ENCODE data around the gene SLC4A8. TPM values are rescaled to one million over a fixed set of nuclear protein-coding genes. Genes with fewer than 3 reads are reported as not detected.

The SLC4A8 gene
- polyA plus RNA-seq (2013, experiment 1 of 2), result 5.7 TPM
- 5.1 TPM for polyA plus RNA-seq (2013, experiment 2 of 2)

GRCh38 chr12:51424662-51425539 is at the start of gene SLC4A8:
TSS of gene SLC4A8 (plus strand) at chr12:51424831. CDS start at chr12:51424988, 157 bp downstream.
- H3K4me1 ChIP-seq (ENCODE audit: insufficient read depth, low read length), result peaks cover 9% of the 10 kb centered on the region
- H3K9me3 ChIP-seq (ENCODE audit: insufficient read depth, low read depth, low read length), result no peaks in the 10 kb centered on the region
- under 1% methylated on average over 73 of the region's 73 CpGs for WGBS
- no peaks in the 10 kb centered on the region for H3K27me3 ChIP-seq (ENCODE audit: insufficient read depth, low read length)
- H3K9ac ChIP-seq (ENCODE audit: low read depth, low read length), result peak within 1 kb of the TSS; percentile 26; the same call in 1 of the 2 replicates
- H3K4me3 ChIP-seq (ENCODE audit: low read length), result peak within 1 kb of the TSS; percentile 86
- no peaks in the 10 kb centered on the region for H3K36me3 ChIP-seq (ENCODE audit: insufficient read depth, low read length)
- H3K27ac ChIP-seq (ENCODE audit: low read depth, low read length), result peak within 1 kb of the TSS; percentile 34; the same call in 1 of the 2 replicates

GRCh38 chr12:51374856-51375255 is 49.8 kb upstream of the SLC4A8 start:
- H3K9ac ChIP-seq (ENCODE audit: low read depth, low read length), result no peak overlapping the region
- peaks cover 12% of the 10 kb centered on the region for H3K4me1 ChIP-seq (ENCODE audit: insufficient read depth, low read length)
- no peaks in the 10 kb centered on the region for H3K27me3 ChIP-seq (ENCODE audit: insufficient read depth, low read length)
- H3K4me3 ChIP-seq (ENCODE audit: low read length), result no peak overlapping the region
- peaks cover 31% of the 10 kb centered on the region for H3K36me3 ChIP-seq (ENCODE audit: insufficient read depth, low read length)
- WGBS, result 93% methylated on average over 5 of the region's 5 CpGs
- no peak overlapping the region for H3K27ac ChIP-seq (ENCODE audit: low read depth, low read length)
- no peaks in the 10 kb centered on the region for H3K9me3 ChIP-seq (ENCODE audit: insufficient read depth, low read depth, low read length)

GRCh38 chr12:51377099-51377984 is 47.3 kb upstream of the SLC4A8 start:
- WGBS, result 94% methylated on average over 11 of the region's 11 CpGs
- no peak overlapping the region for H3K4me3 ChIP-seq (ENCODE audit: low read length)
- H3K4me1 ChIP-seq (ENCODE audit: insufficient read depth, low read length), result peaks cover 3% of the 10 kb centered on the region; the same call in 1 of the 2 replicates
- H3K27me3 ChIP-seq (ENCODE audit: insufficient read depth, low read length), result no peaks in the 10 kb centered on the region
- H3K9me3 ChIP-seq (ENCODE audit: insufficient read depth, low read depth, low read length), result no peaks in the 10 kb centered on the region
- peaks cover 44% of the 10 kb centered on the region for H3K36me3 ChIP-seq (ENCODE audit: insufficient read depth, low read length)
- H3K27ac ChIP-seq (ENCODE audit: low read depth, low read length), result no peak overlapping the region
- H3K9ac ChIP-seq (ENCODE audit: low read depth, low read length), result no peak overlapping the region

- WGBS, result 97% methylated on average over 2 of the region's 2 CpGs
- Histone ChIP-seq H3K4me1 (ENCODE audit: insufficient read depth, low read length) (peaks cover 8% of the 10 kb centered on the region), H3K27ac (ENCODE audit: low read depth, low read length) (no peak overlapping the region), H3K27me3 (ENCODE audit: insufficient read depth, low read length) (no peaks in the 10 kb centered on the region), H3K9me3 (ENCODE audit: insufficient read depth, low read depth, low read length) (no peaks in the 10 kb centered on the region), H3K4me3 (ENCODE audit: low read length) (no peak overlapping the region), H3K9ac (ENCODE audit: low read depth, low read length) (no peak overlapping the region), H3K36me3 (ENCODE audit: insufficient read depth, low read length) (peaks cover 54% of the 10 kb centered on the region)
Observed at GRCh38 chr12:51378749-51379148, 45.9 kb upstream of the SLC4A8 start.

- H3K9me3 ChIP-seq (ENCODE audit: insufficient read depth, low read depth, low read length), result no peaks in the 10 kb centered on the region
- WGBS, result 95% methylated on average over 11 of the region's 11 CpGs
- H3K27ac ChIP-seq (ENCODE audit: low read depth, low read length), result no peak overlapping the region
- H3K4me1 ChIP-seq (ENCODE audit: insufficient read depth, low read length), result peaks cover 13% of the 10 kb centered on the region
- no peaks in the 10 kb centered on the region for H3K27me3 ChIP-seq (ENCODE audit: insufficient read depth, low read length)
- H3K4me3 ChIP-seq (ENCODE audit: low read length), result no peak overlapping the region
- H3K9ac ChIP-seq (ENCODE audit: low read depth, low read length), result no peak overlapping the region
- H3K36me3 ChIP-seq (ENCODE audit: insufficient read depth, low read length), result peaks cover 54% of the 10 kb centered on the region
Observed at GRCh38 chr12:51379571-51379970, 45.1 kb upstream of the SLC4A8 start.

- Histone ChIP-seq H3K27me3 (ENCODE audit: insufficient read depth, low read length) (no peaks in the 10 kb centered on the region), H3K27ac (ENCODE audit: low read depth, low read length) (no peak overlapping the region), H3K4me1 (ENCODE audit: insufficient read depth, low read length) (peaks cover 16% of the 10 kb centered on the region), H3K4me3 (ENCODE audit: low read length) (no peak overlapping the region), H3K36me3 (ENCODE audit: insufficient read depth, low read length) (peaks cover 54% of the 10 kb centered on the region), H3K9ac (ENCODE audit: low read depth, low read length) (no peak overlapping the region), H3K9me3 (ENCODE audit: insufficient read depth, low read depth, low read length) (no peaks in the 10 kb centered on the region)
- 77% methylated on average over 5 of the region's 5 CpGs for WGBS
Observed at GRCh38 chr12:51381226-51382079, 43.2 kb upstream of the SLC4A8 start.

- no peak overlapping the region for H3K9ac ChIP-seq (ENCODE audit: low read depth, low read length)
- peaks cover 17% of the 10 kb centered on the region for H3K4me1 ChIP-seq (ENCODE audit: insufficient read depth, low read length)
- H3K9me3 ChIP-seq (ENCODE audit: insufficient read depth, low read depth, low read length), result no peaks in the 10 kb centered on the region
- H3K36me3 ChIP-seq (ENCODE audit: insufficient read depth, low read length), result peaks cover 48% of the 10 kb centered on the region
- no peaks in the 10 kb centered on the region for H3K27me3 ChIP-seq (ENCODE audit: insufficient read depth, low read length)
- H3K27ac ChIP-seq (ENCODE audit: low read depth, low read length), result no peak overlapping the region
- no peak overlapping the region for H3K4me3 ChIP-seq (ENCODE audit: low read length)
- WGBS, result 89% methylated on average over 7 of the region's 7 CpGs
Observed at GRCh38 chr12:51382173-51382572, 42.5 kb upstream of the SLC4A8 start.

GRCh38 chr12:51383269-51383905 is 41.2 kb upstream of the SLC4A8 start:
- Histone ChIP-seq H3K9ac (ENCODE audit: low read depth, low read length) (no peak overlapping the region), H3K36me3 (ENCODE audit: insufficient read depth, low read length) (peaks cover 36% of the 10 kb centered on the region), H3K4me3 (ENCODE audit: low read length) (no peak overlapping the region), H3K4me1 (ENCODE audit: insufficient read depth, low read length) (peaks cover 27% of the 10 kb centered on the region), H3K27me3 (ENCODE audit: insufficient read depth, low read length) (no peaks in the 10 kb centered on the region), H3K9me3 (ENCODE audit: insufficient read depth, low read depth, low read length) (no peaks in the 10 kb centered on the region), H3K27ac (ENCODE audit: low read depth, low read length) (no peak overlapping the region)
- WGBS, result 68% methylated on average over 4 of the region's 6 CpGs

GRCh38 chr12:51386351-51386750 is 38.3 kb upstream of the SLC4A8 start:
- Histone ChIP-seq H3K27ac (ENCODE audit: low read depth, low read length) (no peak overlapping the region), H3K4me1 (ENCODE audit: insufficient read depth, low read length) (peaks cover 40% of the 10 kb centered on the region)

More at GRCh38 chr12:51386351-51386750, 38.3 kb upstream of the SLC4A8 start:
- Histone ChIP-seq H3K9me3 (ENCODE audit: insufficient read depth, low read depth, low read length) (no peaks in the 10 kb centered on the region), H3K27me3 (ENCODE audit: insufficient read depth, low read length) (no peaks in the 10 kb centered on the region), H3K36me3 (ENCODE audit: insufficient read depth, low read length) (peaks cover 10% of the 10 kb centered on the region; the same call in 1 of the 2 replicates), H3K4me3 (ENCODE audit: low read length) (no peak overlapping the region), H3K9ac (ENCODE audit: low read depth, low read length) (no peak overlapping the region)
- WGBS, result 83% methylated on average over 4 of the region's 4 CpGs
